HCT116 (cell line): ENCODE results near the gene RYR2. TPM values are rescaled to one million over a fixed set of nuclear protein-coding genes. Genes with fewer than 3 reads are reported as not detected.

Source experiments
- ATAC-seq: fragments of 200-7000 bp; cut with Tn5 transposase; 2 replicates; pipeline ENCODE4 v1.9.1; 2020; ENCODE audit warnings: mild to moderate bottlenecking, moderate library complexity
- BruUV-seq: library from RNA; stranded (reverse); fragments of 400-500 nt; replicated peaks from 2 replicates; lab custom pipeline; 2021; lab: Mats Ljungman, UMichigan
- CTCF ChIA-PET: fragments of 300-600 bp; sonication (Branson Sonifier 250); formaldehyde crosslinking; loops from one replicate; lab custom pipeline; 2021; ENCODE audit warnings: antibody characterized with exemption; lab: Charles Lee
- POLR2A ChIA-PET: fragments of 300-600, 350-600 bp; sonication (Branson Sonifier 250); formaldehyde crosslinking; loops from one replicate; lab custom pipeline; 2021; ENCODE audit warnings: antibody characterized with exemption; lab: Charles Lee
- RAD21 ChIA-PET, 2 experiments: fragments of 300-600 bp; sonication (Branson Sonifier 250); formaldehyde crosslinking; loops; one replicate each; lab custom pipeline; 2023; ENCODE audit warnings: low total read pairs in 2 of 2; ENCODE audit not compliant: uncharacterized antibody in 2 of 2, unreplicated experiment in 2 of 2, low non-redundant PET in 1 of 2; lab: Charles Lee
- DNase-seq: peaks from one replicate; pipeline ENCODE4 v3.0.0-alpha.2; 2010; ENCODE audit warnings: low read depth, low spot score
- H2AFZ ChIP-seq: fragments of 200-600 bp; shearing (Covaris generic), sonication (generic); 2 replicates; pipeline ENCODE4 v1.6.1; 2017; ENCODE audit warnings: low read depth, mixed run types, mixed read lengths, antibody characterized with exemption, low read length; ENCODE audit not compliant: poor library complexity, severe bottlenecking
- H3K27ac ChIP-seq: 2 replicates; pipeline ENCODE4 v1.5.1; 2012; ENCODE audit warnings: low read depth, low read length
- H3K27me3 ChIP-seq: fragments of 200-600 bp; sonication (generic); 2 replicates; pipeline ENCODE4 v1.6.1; 2016; ENCODE audit warnings: mixed run types, low read length, mixed read lengths; ENCODE audit not compliant: insufficient read depth
- H3K36me3 ChIP-seq, 2 experiments: fragments of 200-500 bp in 1 of 2; fragments of 200-600 bp in 1 of 2; sonication (Bioruptor generic) in 1 of 2; sonication (generic) in 1 of 2; 2 replicates each; pipeline versions ENCODE4 v1.5.1 to v1.6.1; 2014 to 2016; ENCODE audit warnings: low read length in 2 of 2, inconsistent platforms in 1 of 2, mixed read lengths in 1 of 2, mixed run types in 1 of 2; ENCODE audit not compliant: insufficient read depth in 2 of 2, control insufficient read depth in 1 of 2
- H3K4me1 ChIP-seq, 2 experiments: fragments of 200-600 bp in 1 of 2; sonication (generic) in 1 of 2; 2 replicates each; pipeline versions ENCODE4 v1.5.1 to v1.6.1; 2012 to 2017; ENCODE audit warnings: low read length in 2 of 2, inconsistent platforms in 1 of 2, mild to moderate bottlenecking in 1 of 2, mixed read lengths in 1 of 2, mixed run types in 1 of 2, moderate library complexity in 1 of 2; ENCODE audit not compliant: insufficient read depth in 2 of 2, control insufficient read depth in 1 of 2
- H3K4me2 ChIP-seq: fragments of 200-600 bp; sonication (generic); 2 replicates; pipeline ENCODE4 v1.6.1; 2017; ENCODE audit warnings: mixed run types, low read length, mixed read lengths
- H3K4me3 ChIP-seq, 2 experiments: fragments of 200-600 bp in 1 of 2; sonication (generic) in 1 of 2; replicated peaks in 1 of 2; 2 replicates each; pipeline ENCODE4 v1.5.1; 2011 to 2016; ENCODE audit warnings: low read length in 2 of 2, control low read depth in 1 of 2, low read depth in 1 of 2, mild to moderate bottlenecking in 1 of 2, mixed read lengths in 1 of 2, mixed run types in 1 of 2
- H3K79me2 ChIP-seq: fragments of 200-600 bp; sonication (generic); 2 replicates; pipeline ENCODE4 v1.6.1; 2017; ENCODE audit warnings: mild to moderate bottlenecking, mixed run types, low read length, moderate library complexity, mixed read lengths; ENCODE audit not compliant: insufficient read depth
- H3K9ac ChIP-seq: fragments of 200-600 bp; sonication (generic); 2 replicates; pipeline ENCODE4 v1.6.1; 2016; ENCODE audit warnings: low read length, mixed read lengths
- H3K9me2 ChIP-seq: fragments of 200-600 bp; sonication (generic), shearing (Covaris generic); 2 replicates; pipeline ENCODE4 v1.6.1; 2017; ENCODE audit warnings: mixed run types, mild to moderate bottlenecking, moderate library complexity; ENCODE audit not compliant: insufficient read depth
- H3K9me3 ChIP-seq, 2 experiments: fragments of 200-500 bp in 1 of 2; fragments of 200-600 bp in 1 of 2; sonication (Bioruptor generic) in 1 of 2; sonication (generic) in 1 of 2; 2 replicates each; pipeline ENCODE4 v1.6.1; 2014 to 2017; ENCODE audit warnings: low read length in 2 of 2, mixed read lengths in 2 of 2, inconsistent platforms in 1 of 2, low read depth in 1 of 2, mild to moderate bottlenecking in 1 of 2, mixed run types in 1 of 2, moderate library complexity in 1 of 2; ENCODE audit not compliant: control insufficient read depth in 1 of 2, insufficient read depth in 1 of 2
- H4K20me1 ChIP-seq: fragments of 200-600 bp; sonication (generic), shearing (Covaris generic); 2 replicates; pipeline ENCODE4 v1.6.1; 2017; ENCODE audit warnings: mixed run types, mild to moderate bottlenecking, moderate library complexity; ENCODE audit not compliant: insufficient read depth
- CTCF ChIP-seq, 3 experiments: fragments of 200-600 bp in 1 of 3; sonication (generic) in 1 of 3; IDR thresholded peaks in 2 of 3; conservative IDR thresholded peaks in 1 of 3; 2 replicates each; pipeline ENCODE4 v1.5.1; 2012 to 2017; ENCODE audit warnings: low read depth in 2 of 3, low read length in 2 of 3, antibody characterized with exemption in 1 of 3, borderline replicate concordance in 1 of 3, control low read depth in 1 of 3, mild to moderate bottlenecking in 1 of 3, mixed read lengths in 1 of 3, mixed run types in 1 of 3, moderate library complexity in 1 of 3; ENCODE audit not compliant: insufficient read depth in 1 of 3
- ELF1 ChIP-seq: IDR thresholded peaks from 2 replicates; pipeline ENCODE4 v1.6.1; 2012; ENCODE audit warnings: low read depth, borderline replicate concordance
- JUND ChIP-seq: IDR thresholded peaks from 2 replicates; pipeline ENCODE4 v1.6.1; 2012
- ZBTB33 ChIP-seq: IDR thresholded peaks from 2 replicates; pipeline ENCODE4 v1.6.1; 2011; ENCODE audit warnings: mild to moderate bottlenecking, low read length, moderate library complexity; ENCODE audit not compliant: insufficient replicate concordance; ENCODE audit errors: extremely low read depth
- intact Hi-C: fragments of 100-400 bp; cut with micrococcal nuclease; formaldehyde crosslinking; loops from 2 replicates; pipeline ENCODE4 v1.10.0; 2022
- total RNA-seq: library from RNA; stranded (reverse); gene quantifications from one replicate; pipeline ENCODE4 v1.2.1, GENCODE V29; 2021; ENCODE audit not compliant: unreplicated experiment

The RYR2 gene
- total RNA-seq, 1 experiment from 2014 or later, result 0.02 TPM

- no peak overlapping the region for H3K9ac ChIP-seq
- H3K79me2 ChIP-seq, result no peaks in the 10 kb centered on the region
- no peaks in the 10 kb centered on the region for H3K9me3 ChIP-seq
- H3K36me3 ChIP-seq, result no peaks in the 10 kb centered on the region
- H4K20me1 ChIP-seq, result no peaks in the 10 kb centered on the region
- TF ChIP-seq JUND (no peak), CTCF (IDR thresholded peaks at IDR 0.05 in 2 of 3, conservative IDR thresholded peaks at IDR 0.05 in 1 of 3; ENCODE audit: borderline replicate concordance in 1 of 3, insufficient read depth in 1 of 3, low read depth in 2 of 3, low read length in 2 of 3) (no peak), ZBTB33 (no peak), ELF1 (no peak)
- POLR2A ChIA-PET, result no interaction called here
- CTCF ChIA-PET, result no interaction called here
- no peak for ATAC-seq
- no peaks in the 10 kb centered on the region for H3K9me2 ChIP-seq
- H3K4me2 ChIP-seq, result no peak overlapping the region
- H3K27ac ChIP-seq, result no peak overlapping the region
- H3K4me3 ChIP-seq, result no peak overlapping the region
- H3K27me3 ChIP-seq, result no peaks in the 10 kb centered on the region
- intact Hi-C loops, result no loop called here
- DNase-seq, result no peak
- RAD21 ChIA-PET, result no interaction called here
- no peaks in the 10 kb centered on the region for H3K4me1 ChIP-seq
- BruUV-seq, result no TSS peak
- H2AFZ ChIP-seq, result no peak overlapping the region
These were observed 240.3 kb downstream of the RYR2 start for GRCh38 chr1:237282208-237282783.
